ENCODE results near the gene FAAH2. TPM values are rescaled to one million over a fixed set of nuclear protein-coding genes. Genes with fewer than 3 reads are reported as not detected.

Gene FAAH2
- total and polyA plus RNA-seq, 2 donors (not counting 3 experiments of a cell fraction or from before 2014, with no cell fraction given): 0.06 to 0.15 TPM

- dilution Hi-C loops (cut with MboI; ENCODE audit: extremely low pct_ligation_motif_present, low sequenced_read_pairs): no loop called here
- no peaks in the 10 kb centered on the region for H4K20me1 ChIP-seq (replicated peaks; ENCODE audit: control insufficient read depth, extremely low read depth, insufficient read depth, low read length)
- H3K27me3 ChIP-seq (ENCODE audit: control insufficient read depth in 2 of 2, insufficient read depth in 2 of 2, low read length in 2 of 2): no peaks in the 10 kb centered on the region
- no peak overlapping the region for H3K4me2 ChIP-seq (ENCODE audit: insufficient read depth, low read length)
- FAIRE-seq: no peak
- no peaks in the 10 kb centered on the region for H3K36me3 ChIP-seq (ENCODE audit: control insufficient read depth in 2 of 2, extremely low read depth in 1 of 2, insufficient read depth in 2 of 2, low read length in 2 of 2)
- H3K9me1 ChIP-seq (replicated peaks; ENCODE audit: control insufficient read depth, extremely low read depth, insufficient read depth, low read length): no peaks in the 10 kb centered on the region
- H3K4me1 ChIP-seq (ENCODE audit: control insufficient read depth, extremely low read depth, insufficient read depth, low read length): no peaks in the 10 kb centered on the region
- H3K9me3 ChIP-seq (replicated peaks; ENCODE audit: control insufficient read depth, insufficient read depth, low read length): no peaks in the 10 kb centered on the region
- H3K4me3 ChIP-seq (replicated peaks in 1 of 3; ENCODE audit: insufficient read depth in 1 of 3, low read depth in 1 of 3, low read length in 3 of 3): no peak overlapping the region
- POLR2A ChIA-PET: no interaction called here
- no peak overlapping the region for H2AFZ ChIP-seq (ENCODE audit: low read depth, low read length)
- DNase-seq (ENCODE audit: low read depth, low spot score): peak; percentile 1
- intact Hi-C loops (cut with micrococcal nuclease): no loop called here
- no peak overlapping the region for H3K9ac ChIP-seq (replicated peaks; ENCODE audit: extremely low read depth, insufficient read depth, low read length)
- no peak overlapping the region for H3K27ac ChIP-seq (ENCODE audit: insufficient read depth, low read depth, low read length)
- no peak for TF ChIP-seq POLR2A (IDR thresholded peaks at IDR 0.05; ENCODE audit: low read depth, low read length)
- no peak for TF ChIP-seq EZH2 (IDR thresholded peaks at IDR 0.05; ENCODE audit: borderline replicate concordance, low read depth, low read length, severe bottlenecking)
- no peak for TF ChIP-seq GATA2 (IDR thresholded peaks at IDR 0.05; ENCODE audit: insufficient read depth, insufficient read length, low read depth, low read length)
- TF ChIP-seq MYC (IDR thresholded peaks at IDR 0.05; ENCODE audit: low read depth, low read length): no peak
- TF ChIP-seq CTCF (IDR thresholded peaks at IDR 0.05; ENCODE audit: extremely low read depth in 1 of 2, insufficient read depth in 1 of 2, low read depth in 1 of 2, low read length in 2 of 2): no peak
- H3K79me2 ChIP-seq (ENCODE audit: control insufficient read depth, insufficient read depth, low read length): no peaks in the 10 kb centered on the region
- no TSS peak for BruUV-seq (replicated peaks)
- CTCF ChIA-PET: no interaction called here
Measured at GRCh38 chrX:57422289-57422688, 135.8 kb downstream of the FAAH2 start.

- Histone ChIP-seq H4K20me1 (replicated peaks; ENCODE audit: control insufficient read depth, extremely low read depth, insufficient read depth, low read length) (no peaks in the 10 kb centered on the region), H3K4me3 (replicated peaks in 1 of 3; ENCODE audit: insufficient read depth in 1 of 3, low read depth in 1 of 3, low read length in 3 of 3) (no peak overlapping the region), H3K36me3 (ENCODE audit: control insufficient read depth in 2 of 2, extremely low read depth in 1 of 2, insufficient read depth in 2 of 2, low read length in 2 of 2) (no peaks in the 10 kb centered on the region), H3K4me2 (ENCODE audit: insufficient read depth, low read length) (no peak overlapping the region), H3K4me1 (ENCODE audit: control insufficient read depth, extremely low read depth, insufficient read depth, low read length) (no peaks in the 10 kb centered on the region), H3K9me3 (replicated peaks; ENCODE audit: control insufficient read depth, insufficient read depth, low read length) (no peaks in the 10 kb centered on the region), H3K27me3 (ENCODE audit: control insufficient read depth in 2 of 2, insufficient read depth in 2 of 2, low read length in 2 of 2) (no peaks in the 10 kb centered on the region), H3K79me2 (ENCODE audit: control insufficient read depth, insufficient read depth, low read length) (no peaks in the 10 kb centered on the region), H3K27ac (ENCODE audit: insufficient read depth, low read depth, low read length) (no peak overlapping the region), H2AFZ (ENCODE audit: low read depth, low read length) (no peak overlapping the region), H3K9me1 (replicated peaks; ENCODE audit: control insufficient read depth, extremely low read depth, insufficient read depth, low read length) (no peaks in the 10 kb centered on the region), H3K9ac (replicated peaks; ENCODE audit: extremely low read depth, insufficient read depth, low read length) (no peak overlapping the region)
- intact Hi-C loops (cut with micrococcal nuclease) (no loop called here), dilution Hi-C loops (cut with MboI; ENCODE audit: extremely low pct_ligation_motif_present, low sequenced_read_pairs) (no loop called here)
- no TSS peak for BruUV-seq (replicated peaks)
- TF ChIP-seq MYC (IDR thresholded peaks at IDR 0.05; ENCODE audit: low read depth, low read length) (no peak), FOS (IDR thresholded peaks at IDR 0.05; ENCODE audit: borderline replicate concordance, insufficient read depth, low read length) (no peak), POLR2AphosphoS5 (IDR thresholded peaks at IDR 0.05; ENCODE audit: insufficient read depth, low read depth, low read length) (no peak), POLR2A (IDR thresholded peaks at IDR 0.05; ENCODE audit: low read depth, low read length) (no peak), CTCF (IDR thresholded peaks at IDR 0.05; ENCODE audit: extremely low read depth in 1 of 2, insufficient read depth in 1 of 2, low read depth in 1 of 2, low read length in 2 of 2) (no peak), GATA2 (IDR thresholded peaks at IDR 0.05; ENCODE audit: insufficient read depth, insufficient read length, low read depth, low read length) (no peak), EZH2 (IDR thresholded peaks at IDR 0.05; ENCODE audit: borderline replicate concordance, low read depth, low read length, severe bottlenecking) (no peak), JUN (IDR thresholded peaks at IDR 0.05; ENCODE audit: borderline replicate concordance, insufficient read depth, insufficient read length, low read depth) (no peak), MAX (IDR thresholded peaks at IDR 0.05; ENCODE audit: insufficient read depth, insufficient read length) (no peak)
- FAIRE-seq (no peak), DNase-seq (ENCODE audit: low read depth, low spot score) (no peak)
- ChIA-PET POLR2A (no interaction called here), CTCF (interaction anchor here (1.0 kb wide), 1 partner anchor 22 kb away, joined by 3 read pairs; no protein-coding TSS in a partner anchor)
Measured at GRCh38 chrX:57422790-57423189, 136.3 kb downstream of the FAAH2 start.

Measured in endothelial cell of umbilical vein (primary cell).